HG02759 (cell line): ENCODE measurements around the gene SAMSN1.

ENCODE experiments used
- ATAC-seq: cut with Tn5 transposase; IDR thresholded peaks from one replicate; pipeline ENCODE4 v1.9.1; 2021; ENCODE audit warnings: mild to moderate bottlenecking, moderate library complexity; ENCODE audit not compliant: unreplicated experiment

Gene SAMSN1

DNA sequence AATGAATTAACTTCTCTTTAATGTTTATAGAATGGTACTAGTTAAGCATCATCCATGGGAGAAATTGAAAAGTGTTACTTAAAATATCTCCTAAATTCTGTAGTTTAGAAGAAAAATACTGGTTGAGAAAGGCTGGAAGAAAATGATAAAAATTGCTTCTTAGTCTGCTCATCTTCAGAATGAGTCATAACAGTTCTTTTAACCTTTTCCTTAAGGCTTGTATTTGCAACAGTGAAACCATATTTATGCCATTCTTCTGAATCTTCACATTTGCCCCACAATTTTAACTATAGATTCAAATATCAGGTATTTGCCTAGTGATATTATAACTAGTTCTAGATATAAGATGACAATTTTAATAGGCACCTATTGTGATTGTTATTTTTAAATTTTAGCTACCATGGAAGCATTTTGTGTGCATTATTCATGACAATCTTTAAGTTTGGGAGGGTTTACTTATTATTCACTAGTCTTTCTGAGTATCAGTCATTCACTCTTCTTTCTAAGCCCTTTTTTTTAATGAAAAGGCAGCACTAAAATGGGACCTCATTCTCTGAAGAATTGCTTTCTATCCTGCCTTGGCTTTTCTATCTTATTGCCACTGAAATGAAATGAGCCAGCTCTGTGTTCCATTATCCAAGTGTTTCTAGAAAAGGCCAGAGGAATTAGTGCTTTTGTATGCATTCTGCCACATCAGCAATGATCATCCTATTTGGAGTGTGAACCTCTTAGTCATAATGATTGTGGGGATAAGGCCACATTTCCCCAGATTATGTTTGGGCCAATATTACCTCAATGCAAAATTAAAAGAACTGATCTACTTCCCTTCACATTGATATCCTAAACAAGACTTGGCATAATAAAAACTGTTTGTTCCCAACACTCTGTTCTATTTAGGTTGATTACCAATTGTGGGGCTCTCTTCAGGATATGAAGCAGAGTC is 58.4 kb downstream of the SAMSN1 start:
- no peak for ATAC-seq

GRCh38 chr21:14486869-14487268 is 59.2 kb downstream of the SAMSN1 start:
- ATAC-seq: no peak

GRCh38 chr21:14484188-14485009 is 61.7 kb downstream of the SAMSN1 start:
- ATAC-seq: no peak

DNA sequence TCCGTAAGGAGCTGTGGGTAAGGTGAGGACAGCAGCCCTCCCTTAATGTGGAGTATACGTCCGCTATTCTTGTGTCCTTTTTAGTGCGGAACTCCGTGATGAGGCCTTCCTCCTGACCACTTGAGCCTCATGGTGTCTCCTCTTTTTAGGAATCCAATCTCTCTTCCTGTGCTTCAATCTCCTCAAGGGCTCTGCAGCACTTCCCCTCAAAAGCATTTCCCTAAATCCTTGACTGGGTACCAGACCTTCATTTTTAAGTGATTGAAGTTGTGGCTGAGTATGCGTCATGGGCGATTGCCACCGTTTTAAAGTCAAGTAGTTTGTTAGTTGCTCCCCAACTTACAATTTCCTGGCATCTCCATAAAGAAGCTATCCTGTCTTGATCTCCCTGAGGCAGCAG is 62.8 kb downstream of the SAMSN1 start:
- no peak for ATAC-seq

DNA sequence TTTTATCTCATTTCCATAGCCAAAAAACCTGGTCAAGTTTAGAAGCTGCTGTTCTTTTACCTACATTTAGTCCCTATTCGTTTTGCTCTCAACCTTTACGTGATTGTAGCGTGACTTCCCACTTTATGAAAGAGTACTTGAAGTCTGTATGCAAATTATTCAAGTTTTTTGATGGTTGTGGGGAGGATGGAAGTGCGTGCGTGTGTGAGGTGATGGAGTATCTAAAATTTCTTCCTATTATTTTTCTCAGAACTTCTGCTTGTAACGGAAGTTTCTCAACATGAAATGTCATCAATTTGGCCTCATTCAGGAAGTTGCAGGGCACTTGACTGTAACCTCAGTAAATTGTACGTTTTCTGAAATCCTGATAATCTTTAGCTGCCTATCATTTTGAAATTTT is 64.0 kb downstream of the SAMSN1 start:
- ATAC-seq: peak; percentile 48

DNA sequence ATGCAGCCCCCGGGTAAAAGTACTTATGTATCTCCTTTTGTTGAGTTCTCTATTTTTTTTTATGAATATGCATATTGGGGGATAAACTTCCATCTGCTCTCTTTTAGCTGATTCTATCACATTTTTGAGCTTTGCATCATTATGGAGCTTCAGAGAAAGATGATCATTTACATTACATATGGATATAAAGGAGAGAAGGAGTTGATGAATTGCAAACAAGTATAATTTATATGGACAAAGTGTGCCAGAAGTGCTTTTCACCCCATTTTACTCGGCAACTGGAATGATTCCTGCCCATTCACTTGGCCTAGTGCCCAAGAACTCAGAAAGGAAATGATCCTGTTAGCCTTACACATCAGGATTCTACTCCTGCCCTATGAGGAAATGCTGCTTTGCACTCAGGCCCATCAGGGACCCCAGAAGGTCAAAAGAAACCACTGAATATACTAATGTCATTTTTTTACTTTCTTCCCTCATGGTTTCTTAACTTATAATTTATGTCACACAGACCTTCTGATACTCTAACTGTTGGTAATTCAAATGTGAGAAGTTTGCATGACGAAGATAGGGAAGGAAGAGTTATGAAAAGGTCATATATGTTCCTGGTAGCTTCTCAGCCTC is 65.6 kb downstream of the SAMSN1 start:
- no peak for ATAC-seq

- ATAC-seq: no peak
Observed at GRCh38 chr21:14479241-14479786, 66.8 kb downstream of the SAMSN1 start.

DNA sequence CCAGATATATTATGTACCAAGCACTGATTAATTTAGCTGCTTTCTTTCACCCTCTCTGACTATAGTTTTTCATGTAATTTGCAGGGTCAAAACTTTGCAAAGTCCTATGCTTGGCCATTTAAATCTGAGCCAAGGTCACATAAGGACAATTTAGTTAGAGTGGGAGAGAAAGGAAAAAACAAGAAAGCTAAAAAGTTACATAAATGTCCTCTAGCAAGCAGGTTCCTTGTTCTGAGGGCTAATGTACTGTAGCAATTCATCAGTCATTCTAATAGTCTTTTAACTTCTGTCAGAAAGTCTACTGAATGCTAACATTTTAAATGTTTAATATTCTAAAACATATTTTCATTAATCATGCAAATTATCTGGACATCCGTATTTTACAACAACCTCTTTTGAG is 68.3 kb downstream of the SAMSN1 start:
- ATAC-seq: no peak

GRCh38 chr21:14477133-14477532 is 69.0 kb downstream of the SAMSN1 start:
- ATAC-seq: no peak

DNA sequence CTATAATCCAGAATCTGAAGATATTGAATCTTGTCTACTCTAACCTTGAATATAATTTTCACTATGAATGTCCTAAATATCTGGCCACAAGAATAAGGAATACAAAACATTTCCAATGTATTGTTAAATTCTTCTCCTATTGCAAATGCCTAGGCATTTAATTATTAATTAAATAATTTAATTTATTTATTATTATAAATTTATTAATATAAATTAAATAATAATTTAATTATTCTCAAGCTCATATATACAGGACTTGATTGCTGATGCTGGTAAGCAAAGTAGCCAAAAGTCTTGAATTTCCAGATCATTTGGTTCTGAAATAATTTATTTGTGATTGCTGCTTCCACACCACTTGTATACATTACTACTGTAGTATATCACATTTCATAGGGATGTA is 71.1 kb downstream of the SAMSN1 start:
- no peak for ATAC-seq

DNA sequence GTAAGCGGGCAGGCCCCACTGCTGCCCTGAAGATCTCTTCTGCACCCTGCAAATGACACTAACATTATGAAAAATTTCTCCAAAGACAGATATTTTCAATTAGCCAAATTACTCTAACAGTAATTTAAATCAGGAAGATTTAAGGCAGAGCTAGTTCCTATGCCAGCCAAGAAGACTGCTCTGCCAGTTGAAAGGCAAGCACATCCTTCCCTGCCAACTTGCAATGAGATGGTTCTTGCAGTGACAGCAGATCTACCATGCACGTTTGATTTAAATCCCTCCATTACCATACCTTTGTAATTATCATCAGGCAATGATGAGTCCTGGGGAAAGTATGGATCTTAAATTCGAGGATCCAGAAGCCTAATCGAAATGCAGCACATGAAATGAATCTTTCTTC is 76.5 kb downstream of the SAMSN1 start:
- ATAC-seq: no peak

DNA sequence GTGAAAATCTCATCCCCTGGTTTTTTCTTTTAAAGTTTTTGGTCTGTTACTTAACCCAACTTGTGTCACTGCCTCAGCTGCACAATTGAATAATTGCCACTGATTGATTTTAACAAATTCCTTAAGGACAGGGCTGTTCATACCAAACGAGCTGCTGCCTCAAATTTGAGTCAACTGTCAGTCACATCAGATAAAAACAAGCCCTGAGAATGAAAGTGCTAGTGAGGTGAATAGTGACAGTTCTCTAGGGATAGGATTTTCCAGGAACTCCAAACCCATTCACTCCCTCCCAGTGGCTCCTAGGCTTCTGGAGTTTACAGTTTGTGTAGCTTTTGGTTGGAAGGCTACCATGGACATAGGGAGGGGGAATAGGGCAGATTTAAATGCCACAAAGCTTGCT is 79.4 kb downstream of the SAMSN1 start:
- ATAC-seq: no peak

DNA sequence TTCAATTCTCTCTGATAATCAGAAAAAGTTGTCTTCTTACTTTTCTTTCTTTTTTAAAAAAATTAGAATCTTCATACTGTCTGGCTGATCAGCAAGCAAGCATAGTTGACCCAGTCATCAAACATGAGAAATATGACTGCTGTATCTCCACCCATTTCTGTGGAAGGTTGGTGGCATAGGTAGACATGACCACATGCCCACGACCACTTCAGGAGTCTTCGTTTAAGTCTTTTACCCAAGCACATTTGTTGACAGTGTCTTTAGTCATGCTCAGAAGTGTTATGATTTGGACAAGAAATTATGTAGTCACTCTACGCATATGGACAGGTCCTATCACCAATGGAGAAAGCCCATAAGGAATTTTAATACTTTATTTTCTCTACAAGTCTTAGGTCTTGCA is 88.4 kb downstream of the SAMSN1 start:
- ATAC-seq: no peak

- ATAC-seq: no peak
Observed at GRCh38 chr21:14456911-14457310, 89.2 kb downstream of the SAMSN1 start.

GRCh38 chr21:14454016-14455009 is 91.8 kb downstream of the SAMSN1 start:
- peak; percentile 77 for ATAC-seq

GRCh38 chr21:14453339-14454015 is 92.6 kb downstream of the SAMSN1 start:
- peak; percentile 78 for ATAC-seq

- ATAC-seq: peak; percentile 1
Observed at GRCh38 chr21:14452727-14453241, 93.3 kb downstream of the SAMSN1 start.

GRCh38 chr21:14452031-14452726 is 93.9 kb downstream of the SAMSN1 start:
- no peak for ATAC-seq

DNA sequence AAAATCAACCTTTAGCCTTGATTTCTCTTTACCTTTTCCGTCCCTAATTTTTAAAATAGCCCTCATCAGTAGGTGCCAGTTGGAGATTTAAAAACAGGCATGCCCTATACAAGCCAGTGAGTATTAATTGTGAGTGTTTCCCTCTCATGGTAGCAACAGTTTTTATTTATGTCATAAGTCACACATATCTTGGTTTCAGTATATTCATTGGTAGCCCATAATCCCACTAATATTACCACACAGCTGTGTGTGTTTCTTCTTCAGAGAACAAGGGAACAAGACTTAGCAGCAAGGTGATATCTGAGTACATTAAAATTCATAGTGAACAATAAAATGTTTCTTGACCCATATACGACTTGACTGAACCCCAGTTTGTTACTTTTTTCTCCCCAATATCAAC is 94.6 kb downstream of the SAMSN1 start:
- ATAC-seq: no peak
